ENCODE data around the gene SCUBE3. TPM values are rescaled to one million over a fixed set of nuclear protein-coding genes. Genes with fewer than 3 reads are reported as not detected.

SCUBE3 gene
- total RNA-seq, 1 donor from 2014 or later = 1.2 TPM

DNA sequence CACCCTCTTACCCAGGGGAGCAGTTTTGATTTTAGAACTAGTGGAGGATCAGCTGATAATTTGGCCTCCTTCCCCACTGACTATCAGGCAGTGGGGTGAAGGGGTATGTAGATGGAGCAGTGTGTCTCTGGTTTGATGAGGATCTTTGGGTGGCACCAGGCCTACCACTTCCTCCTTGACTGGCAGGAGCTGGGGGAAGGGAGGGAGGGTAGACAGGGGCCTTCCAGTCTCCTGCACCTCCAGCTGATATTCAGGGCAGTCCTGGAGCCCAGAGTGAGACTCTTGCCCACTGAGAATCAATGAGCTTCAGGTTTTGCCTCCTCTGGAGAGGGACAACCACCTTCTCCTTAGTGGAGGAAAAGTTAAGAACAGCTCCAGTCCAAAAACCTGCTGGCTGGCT lies 87.1 kb downstream of the SCUBE3 start:
- H3K4me3 ChIP-seq (ENCODE audit: low read depth, low read length) = no peak overlapping the region
- TF ChIP-seq, protein P1, sequence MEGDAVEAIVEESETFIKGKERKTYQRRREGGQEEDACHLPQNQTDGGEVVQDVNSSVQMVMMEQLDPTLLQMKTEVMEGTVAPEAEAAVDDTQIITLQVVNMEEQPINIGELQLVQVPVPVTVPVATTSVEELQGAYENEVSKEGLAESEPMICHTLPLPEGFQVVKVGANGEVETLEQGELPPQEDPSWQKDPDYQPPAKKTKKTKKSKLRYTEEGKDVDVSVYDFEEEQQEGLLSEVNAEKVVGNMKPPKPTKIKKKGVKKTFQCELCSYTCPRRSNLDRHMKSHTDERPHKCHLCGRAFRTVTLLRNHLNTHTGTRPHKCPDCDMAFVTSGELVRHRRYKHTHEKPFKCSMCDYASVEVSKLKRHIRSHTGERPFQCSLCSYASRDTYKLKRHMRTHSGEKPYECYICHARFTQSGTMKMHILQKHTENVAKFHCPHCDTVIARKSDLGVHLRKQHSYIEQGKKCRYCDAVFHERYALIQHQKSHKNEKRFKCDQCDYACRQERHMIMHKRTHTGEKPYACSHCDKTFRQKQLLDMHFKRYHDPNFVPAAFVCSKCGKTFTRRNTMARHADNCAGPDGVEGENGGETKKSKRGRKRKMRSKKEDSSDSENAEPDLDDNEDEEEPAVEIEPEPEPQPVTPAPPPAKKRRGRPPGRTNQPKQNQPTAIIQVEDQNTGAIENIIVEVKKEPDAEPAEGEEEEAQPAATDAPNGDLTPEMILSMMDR (conservative IDR thresholded peaks at IDR 0.05; ENCODE audit: low read depth, low read length) = no peak
- DNase-seq (ENCODE audit: low read depth) = no peak

Other genes with a start within 250 kb of the SCUBE3 start
- 0.29 TPM in 1 of 2 replicates, not detected in the other for gene TCP11, start 72.6 kb upstream of the SCUBE3 start, total RNA-seq
- 11.5 and 15.9 TPM in 2 replicates for gene ZNF76, start 45.8 kb downstream of the SCUBE3 start, total RNA-seq
- gene DEF6, start 83.9 kb downstream of the SCUBE3 start, total RNA-seq = 4.2 and 6.0 TPM in 2 replicates
- 8.2 and 10.8 TPM in 2 replicates for gene PPARD, start 128.6 kb downstream of the SCUBE3 start, total RNA-seq
- 7.5 and 14.9 TPM in 2 replicates for gene FANCE, start 238.4 kb downstream of the SCUBE3 start, total RNA-seq

All from epithelial cell of proximal tubule (primary cell).